ENCODE measurements around the gene SOWAHA. TPM values are rescaled to one million over a fixed set of nuclear protein-coding genes. Genes with fewer than 3 reads are reported as not detected.

The SOWAHA gene
- total RNA-seq, 1 donor from 2014 or later = not detected

- Mint-ChIP-seq H3K9me3 (ENCODE audit: unreplicated experiment) (no peaks in the 10 kb centered on the region), H3K4me3 (ENCODE audit: unreplicated experiment) (peak overlapping the region; percentile 47), H3K27me3 (ENCODE audit: unreplicated experiment) (peaks cover 8% of the 10 kb centered on the region), H3K27ac (ENCODE audit: unreplicated experiment) (no peak overlapping the region), H3K4me1 (ENCODE audit: unreplicated experiment) (peaks cover 5% of the 10 kb centered on the region), H3K36me3 (ENCODE audit: low read depth, unreplicated experiment) (no peaks in the 10 kb centered on the region)
- DNase-seq (ENCODE audit: low spot score) = no peak
- TF ChIP-seq, protein P1, sequence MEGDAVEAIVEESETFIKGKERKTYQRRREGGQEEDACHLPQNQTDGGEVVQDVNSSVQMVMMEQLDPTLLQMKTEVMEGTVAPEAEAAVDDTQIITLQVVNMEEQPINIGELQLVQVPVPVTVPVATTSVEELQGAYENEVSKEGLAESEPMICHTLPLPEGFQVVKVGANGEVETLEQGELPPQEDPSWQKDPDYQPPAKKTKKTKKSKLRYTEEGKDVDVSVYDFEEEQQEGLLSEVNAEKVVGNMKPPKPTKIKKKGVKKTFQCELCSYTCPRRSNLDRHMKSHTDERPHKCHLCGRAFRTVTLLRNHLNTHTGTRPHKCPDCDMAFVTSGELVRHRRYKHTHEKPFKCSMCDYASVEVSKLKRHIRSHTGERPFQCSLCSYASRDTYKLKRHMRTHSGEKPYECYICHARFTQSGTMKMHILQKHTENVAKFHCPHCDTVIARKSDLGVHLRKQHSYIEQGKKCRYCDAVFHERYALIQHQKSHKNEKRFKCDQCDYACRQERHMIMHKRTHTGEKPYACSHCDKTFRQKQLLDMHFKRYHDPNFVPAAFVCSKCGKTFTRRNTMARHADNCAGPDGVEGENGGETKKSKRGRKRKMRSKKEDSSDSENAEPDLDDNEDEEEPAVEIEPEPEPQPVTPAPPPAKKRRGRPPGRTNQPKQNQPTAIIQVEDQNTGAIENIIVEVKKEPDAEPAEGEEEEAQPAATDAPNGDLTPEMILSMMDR (IDR thresholded peaks at IDR 0.05; ENCODE audit: unreplicated experiment) = no peak
These were observed 8.7 kb downstream of the SOWAHA start for GRCh38 chr5:132821791-132822190.

- H3K36me3 Mint-ChIP-seq (ENCODE audit: low read depth, unreplicated experiment) = no peaks in the 10 kb centered on the region
- DNase-seq (ENCODE audit: low spot score) = no peak
- no peak overlapping the region for H3K4me3 Mint-ChIP-seq (ENCODE audit: unreplicated experiment)
- peaks cover 9% of the 10 kb centered on the region for H3K4me1 Mint-ChIP-seq (ENCODE audit: unreplicated experiment)
- H3K27me3 Mint-ChIP-seq (ENCODE audit: unreplicated experiment) = peaks cover 13% of the 10 kb centered on the region
- TF ChIP-seq, protein P1 (IDR thresholded peaks at IDR 0.05; ENCODE audit: unreplicated experiment) = no peak
- H3K27ac Mint-ChIP-seq (ENCODE audit: unreplicated experiment) = no peak overlapping the region
- H3K9me3 Mint-ChIP-seq (ENCODE audit: unreplicated experiment) = no peaks in the 10 kb centered on the region
These were observed 9.8 kb downstream of the SOWAHA start for GRCh38 chr5:132822650-132823480.

GRCh38 chr5:132823481-132824050 lies 10.5 kb downstream of the SOWAHA start:
- Mint-ChIP-seq H3K27me3 (ENCODE audit: unreplicated experiment) (peaks cover 13% of the 10 kb centered on the region), H3K36me3 (ENCODE audit: low read depth, unreplicated experiment) (no peaks in the 10 kb centered on the region), H3K27ac (ENCODE audit: unreplicated experiment) (no peak overlapping the region), H3K4me1 (ENCODE audit: unreplicated experiment) (peaks cover 9% of the 10 kb centered on the region), H3K4me3 (ENCODE audit: unreplicated experiment) (no peak overlapping the region), H3K9me3 (ENCODE audit: unreplicated experiment) (no peaks in the 10 kb centered on the region)
- TF ChIP-seq, protein P1 (IDR thresholded peaks at IDR 0.05; ENCODE audit: unreplicated experiment) = no peak
- DNase-seq (ENCODE audit: low spot score) = no peak

GRCh38 chr5:132824426-132824825 lies 11.3 kb downstream of the SOWAHA start:
- H3K9me3 Mint-ChIP-seq (ENCODE audit: unreplicated experiment) = no peaks in the 10 kb centered on the region
- peaks cover 13% of the 10 kb centered on the region for H3K4me1 Mint-ChIP-seq (ENCODE audit: unreplicated experiment)
- peaks cover 13% of the 10 kb centered on the region for H3K27me3 Mint-ChIP-seq (ENCODE audit: unreplicated experiment)
- no peak overlapping the region for H3K4me3 Mint-ChIP-seq (ENCODE audit: unreplicated experiment)
- no peak overlapping the region for H3K27ac Mint-ChIP-seq (ENCODE audit: unreplicated experiment)
- peaks cover 4% of the 10 kb centered on the region for H3K36me3 Mint-ChIP-seq (ENCODE audit: low read depth, unreplicated experiment)
- TF ChIP-seq, protein P1 (IDR thresholded peaks at IDR 0.05; ENCODE audit: unreplicated experiment) = no peak
- DNase-seq (ENCODE audit: low spot score) = no peak
